Fibroblast of the aortic adventitia (primary cell): ENCODE measurements around the gene MALAT1. TPM values are rescaled to one million over a fixed set of nuclear protein-coding genes. Genes with fewer than 3 reads are reported as not detected.

Source experiments
- DNase-seq: peaks from one replicate; pipeline ENCODE4 v3.0.0-alpha.2; 2010; ENCODE audit warnings: low read depth
- H3K4me3 ChIP-seq: 2 replicates; pipeline ENCODE4 v1.5.1; 2011; ENCODE audit warnings: low read depth, mild to moderate bottlenecking, control low read depth, low read length, moderate library complexity
- CTCF ChIP-seq: IDR thresholded peaks from 2 replicates; pipeline ENCODE4 v1.5.1; 2011; ENCODE audit warnings: mild to moderate bottlenecking, low read length, control low read depth, inconsistent platforms; ENCODE audit not compliant: insufficient read depth
- total RNA-seq: library from RNA; depleted of rRNA; stranded (reverse); fragments of >200 nt; gene quantifications from 2 replicates; pipeline ENCODE4 v1.2.3, GENCODE V29; 2012; ENCODE audit warnings: low replicate concordance

Gene MALAT1
- total RNA-seq, 1 donor, result 10,787 TPM

- TF ChIP-seq CTCF, result no peak
- peak overlapping the region; percentile 39 for H3K4me3 ChIP-seq
- no peak for DNase-seq
These were observed 42.5 kb downstream of the MALAT1 start for GRCh38 chr11:65541093-65541982.

DNA sequence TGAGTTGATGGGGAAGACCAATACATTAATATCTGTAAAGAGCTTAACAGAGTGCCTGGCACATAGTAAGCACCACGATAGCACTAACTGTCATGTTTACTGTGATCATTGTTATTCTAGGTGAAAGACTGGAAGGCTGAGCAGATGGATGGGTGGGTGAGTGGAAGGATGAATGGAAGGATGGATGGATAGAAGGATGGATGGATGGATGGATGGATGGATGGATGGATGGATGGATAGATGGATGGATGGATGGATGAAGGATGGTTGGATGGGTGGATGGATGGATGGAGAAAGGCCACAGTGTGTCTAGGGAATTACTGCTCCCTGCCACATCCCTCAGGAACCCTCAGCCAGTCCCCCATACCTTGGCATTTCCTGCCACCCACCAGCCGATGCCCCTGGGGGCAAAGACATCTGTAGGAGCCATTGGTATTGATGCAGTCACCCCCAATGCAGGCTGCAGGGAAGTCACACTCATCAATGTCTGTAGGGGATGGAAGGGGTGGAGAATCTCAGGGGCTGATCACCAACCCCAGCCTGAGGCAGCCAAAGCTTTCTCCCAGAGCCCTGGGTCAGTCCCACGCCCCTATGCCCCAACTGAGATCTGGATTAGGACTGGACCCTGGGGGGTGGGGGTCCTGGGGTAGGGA, 44.0 kb downstream of the MALAT1 start:
- DNase-seq, result no peak
- no peak overlapping the region for H3K4me3 ChIP-seq
- TF ChIP-seq CTCF, result no peak

- TF ChIP-seq CTCF, result no peak
- no peak overlapping the region for H3K4me3 ChIP-seq
- no peak for DNase-seq
These were observed 47.0 kb downstream of the MALAT1 start for GRCh38 chr11:65545853-65546216.

DNA sequence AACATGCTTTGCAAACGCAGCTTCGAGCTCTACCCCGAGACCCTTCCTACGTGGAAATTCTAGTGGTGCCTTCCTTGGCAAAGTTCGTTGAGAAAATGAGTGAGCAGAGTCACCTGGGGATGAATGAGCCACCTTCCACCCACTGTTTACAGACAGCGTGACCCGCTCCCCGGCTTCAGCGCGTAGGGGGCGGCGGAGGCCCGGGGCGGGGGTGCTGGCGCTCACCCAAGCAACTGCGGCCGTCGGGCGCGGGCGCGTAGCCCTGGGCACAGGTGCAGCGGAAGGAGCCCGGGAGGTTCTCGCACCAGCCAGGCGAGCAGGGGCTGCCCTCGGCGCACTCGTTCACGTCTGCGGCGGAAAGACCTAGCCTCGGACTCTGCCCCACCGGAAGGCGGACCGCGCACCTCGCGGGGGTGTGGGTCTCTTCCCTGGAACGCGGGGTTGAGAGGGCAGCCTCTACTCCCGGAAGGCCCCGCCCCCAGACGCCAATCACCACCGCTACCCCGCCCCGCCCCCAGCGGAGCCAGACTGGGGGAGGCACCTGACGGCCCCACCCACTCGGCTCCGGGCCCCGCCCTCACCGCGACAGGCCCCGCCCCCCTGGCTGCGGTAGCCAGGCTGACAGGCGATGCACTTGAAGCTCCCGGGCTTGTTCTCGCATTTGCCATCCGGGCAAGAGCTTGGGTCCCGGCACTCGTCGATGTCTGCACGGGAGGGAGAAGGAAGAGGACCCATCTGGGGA, 47.5 kb downstream of the MALAT1 start:
- H3K4me3 ChIP-seq, result no peak overlapping the region
- no peak for DNase-seq
- no peak for TF ChIP-seq CTCF

DNA sequence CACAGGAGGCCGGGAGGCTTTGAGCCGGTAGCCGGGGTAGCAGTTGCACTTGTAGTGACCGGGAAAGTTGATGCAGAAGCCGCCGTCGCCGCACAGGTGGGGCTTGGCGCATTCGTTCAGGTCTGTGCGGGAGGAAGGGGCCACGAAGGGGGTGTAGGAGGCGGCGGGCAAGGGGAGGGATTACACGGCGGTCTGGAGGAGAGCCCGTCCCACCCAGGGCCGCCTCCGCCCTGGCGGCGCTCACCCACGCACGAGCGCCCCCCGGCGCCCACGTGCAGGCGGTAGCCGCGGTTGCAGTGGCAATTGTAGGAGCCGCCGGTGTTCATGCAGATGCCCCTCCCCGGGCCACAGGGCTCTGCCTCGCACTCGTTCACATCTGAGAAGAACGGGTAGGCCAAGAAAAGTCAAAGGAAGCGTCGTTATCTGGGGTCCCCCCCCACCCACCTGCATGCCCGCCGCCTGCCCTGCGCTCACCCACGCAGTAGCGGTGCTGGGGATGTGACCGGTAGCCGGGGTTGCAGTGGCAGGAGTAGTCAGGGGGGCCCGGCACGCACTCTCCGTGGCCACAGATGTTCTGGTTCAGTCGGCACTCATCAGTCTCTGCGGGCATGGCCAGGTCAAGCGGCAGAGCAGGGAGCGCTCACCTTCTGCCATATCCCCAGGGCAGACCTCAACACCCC, 48.7 kb downstream of the MALAT1 start:
- DNase-seq, result no peak
- H3K4me3 ChIP-seq, result no peak overlapping the region
- TF ChIP-seq CTCF, result no peak

DNA sequence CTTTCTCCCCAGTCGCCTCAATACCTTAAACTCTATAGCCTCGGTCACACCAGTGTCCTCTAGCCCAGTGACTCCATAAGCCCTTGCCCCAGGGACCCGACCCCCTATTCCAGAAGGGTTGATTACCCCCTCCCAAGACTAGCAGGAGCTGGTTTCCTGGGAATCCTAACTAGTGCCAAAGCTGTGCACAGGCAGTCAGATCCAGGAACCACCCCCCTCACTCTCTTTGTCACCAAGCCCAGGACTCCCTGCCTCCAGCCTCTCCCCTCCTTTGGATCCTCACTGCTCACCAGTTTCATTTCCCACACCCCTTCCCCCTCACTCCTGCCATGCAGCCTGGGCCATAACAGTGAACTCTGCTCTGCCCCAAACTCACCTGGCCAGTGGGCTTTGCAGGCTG, 49.5 kb downstream of the MALAT1 start:
- DNase-seq, result no peak
- no peak overlapping the region for H3K4me3 ChIP-seq
- no peak for TF ChIP-seq CTCF
